ENCODE data around the gene PER1.

The PER1 gene

GRCh38 chr17:8188263-8188839 is 36.1 kb upstream of the PER1 start:
- peak overlapping the region; percentile 69 for H3K4me3 ChIP-seq (replicated peaks; ENCODE audit: low read depth, low read length)

DNA sequence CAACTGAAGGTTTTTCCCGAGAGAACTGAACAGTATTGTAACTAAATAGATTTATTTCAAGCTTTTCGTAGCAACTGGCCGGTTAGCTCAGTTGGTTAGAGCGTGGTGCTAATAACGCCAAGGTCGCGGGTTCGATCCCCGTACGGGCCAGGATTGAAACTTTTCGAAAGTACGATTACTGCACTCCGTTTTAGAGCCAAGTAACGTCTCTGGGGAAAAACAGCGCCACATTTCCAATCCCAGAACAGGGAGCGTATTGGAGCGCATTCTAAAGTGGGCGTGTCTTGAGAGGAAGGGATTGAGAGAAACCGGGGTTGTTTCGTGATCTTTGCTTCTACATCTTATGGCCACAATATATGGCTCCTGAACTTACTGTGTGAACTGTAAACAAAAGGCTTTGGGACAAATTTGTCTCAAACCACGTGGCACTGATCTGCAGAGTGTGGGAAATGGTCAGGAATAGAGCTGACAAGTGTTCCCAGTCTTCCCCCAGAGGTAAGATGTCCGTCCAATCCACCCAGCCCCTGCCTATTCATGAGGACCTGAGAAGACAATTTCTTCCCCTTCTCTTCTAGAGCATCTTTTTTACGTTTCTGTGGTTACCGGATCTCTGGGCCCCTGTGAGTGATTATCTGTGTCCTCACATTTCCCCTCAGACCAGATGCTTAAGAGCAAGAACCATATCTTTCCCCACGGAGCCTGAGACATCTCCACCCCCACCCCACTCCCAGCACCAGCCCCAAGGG is 35.5 kb upstream of the PER1 start:
- TF ChIP-seq, protein P1, sequence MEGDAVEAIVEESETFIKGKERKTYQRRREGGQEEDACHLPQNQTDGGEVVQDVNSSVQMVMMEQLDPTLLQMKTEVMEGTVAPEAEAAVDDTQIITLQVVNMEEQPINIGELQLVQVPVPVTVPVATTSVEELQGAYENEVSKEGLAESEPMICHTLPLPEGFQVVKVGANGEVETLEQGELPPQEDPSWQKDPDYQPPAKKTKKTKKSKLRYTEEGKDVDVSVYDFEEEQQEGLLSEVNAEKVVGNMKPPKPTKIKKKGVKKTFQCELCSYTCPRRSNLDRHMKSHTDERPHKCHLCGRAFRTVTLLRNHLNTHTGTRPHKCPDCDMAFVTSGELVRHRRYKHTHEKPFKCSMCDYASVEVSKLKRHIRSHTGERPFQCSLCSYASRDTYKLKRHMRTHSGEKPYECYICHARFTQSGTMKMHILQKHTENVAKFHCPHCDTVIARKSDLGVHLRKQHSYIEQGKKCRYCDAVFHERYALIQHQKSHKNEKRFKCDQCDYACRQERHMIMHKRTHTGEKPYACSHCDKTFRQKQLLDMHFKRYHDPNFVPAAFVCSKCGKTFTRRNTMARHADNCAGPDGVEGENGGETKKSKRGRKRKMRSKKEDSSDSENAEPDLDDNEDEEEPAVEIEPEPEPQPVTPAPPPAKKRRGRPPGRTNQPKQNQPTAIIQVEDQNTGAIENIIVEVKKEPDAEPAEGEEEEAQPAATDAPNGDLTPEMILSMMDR (IDR thresholded peaks at IDR 0.05; ENCODE audit: low read depth, low read length, missing control alignments), result no peak
- peak; percentile 100 for DNase-seq (ENCODE audit: extremely low read depth, low read depth)
- H3K4me3 ChIP-seq (replicated peaks; ENCODE audit: low read depth, low read length), result peak overlapping the region; percentile 90

More at GRCh38 chr17:8188263-8188839, 36.1 kb upstream of the PER1 start:
- no peak for DNase-seq (ENCODE audit: extremely low read depth, low read depth)
- TF ChIP-seq, protein P1 (IDR thresholded peaks at IDR 0.05; ENCODE audit: low read depth, low read length, missing control alignments), result no peak

GRCh38 chr17:8186787-8187516 is 34.7 kb upstream of the PER1 start:
- TF ChIP-seq, protein P1 (IDR thresholded peaks at IDR 0.05; ENCODE audit: low read depth, low read length, missing control alignments), result no peak
- peak; percentile 94 for DNase-seq (ENCODE audit: extremely low read depth, low read depth)
- peak overlapping the region; percentile 90 for H3K4me3 ChIP-seq (replicated peaks; ENCODE audit: low read depth, low read length)

DNA sequence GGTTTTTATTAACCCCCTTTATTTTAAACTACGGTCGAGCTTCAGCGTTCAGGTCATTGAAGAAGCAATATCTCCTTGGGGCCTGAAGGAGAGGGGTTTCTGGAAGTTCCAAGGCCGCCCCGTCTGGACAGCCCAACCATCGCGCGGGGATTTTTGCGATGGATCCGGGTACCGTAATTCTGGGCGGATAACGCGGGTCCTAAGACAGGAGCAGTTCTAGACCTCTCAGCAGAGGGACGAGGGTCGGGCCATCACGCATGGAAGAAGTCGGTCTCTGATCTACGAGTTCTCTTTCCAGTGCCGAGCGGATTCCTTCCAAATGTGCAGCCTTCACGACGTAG is 34.2 kb upstream of the PER1 start:
- no peak for DNase-seq (ENCODE audit: extremely low read depth, low read depth)
- TF ChIP-seq, protein P1 (IDR thresholded peaks at IDR 0.05; ENCODE audit: low read depth, low read length, missing control alignments), result peak; percentile 26
- H3K4me3 ChIP-seq (replicated peaks; ENCODE audit: low read depth, low read length), result peak overlapping the region; percentile 90

GRCh38 chr17:8185582-8186445 is 33.6 kb upstream of the PER1 start:
- TF ChIP-seq, protein P1 (IDR thresholded peaks at IDR 0.05; ENCODE audit: low read depth, low read length, missing control alignments), result no peak
- peak overlapping the region; percentile 90 for H3K4me3 ChIP-seq (replicated peaks; ENCODE audit: low read depth, low read length)
- no peak for DNase-seq (ENCODE audit: extremely low read depth, low read depth)

- no peak for DNase-seq (ENCODE audit: extremely low read depth, low read depth)
- TF ChIP-seq, protein P1 (IDR thresholded peaks at IDR 0.05; ENCODE audit: low read depth, low read length, missing control alignments), result no peak
- peak overlapping the region; percentile 53 for H3K4me3 ChIP-seq (replicated peaks; ENCODE audit: low read depth, low read length)
Measured at GRCh38 chr17:8176998-8177731, 25.0 kb upstream of the PER1 start.
